M059J (cell line): ENCODE results near the gene LOXL1. TPM values are rescaled to one million over a fixed set of nuclear protein-coding genes. Genes with fewer than 3 reads are reported as not detected.
"Not testable (repeated sequence)": the region's sequence is repeated elsewhere in the genome, so short reads cannot be mapped to it uniquely, and the experiment has no call there.

Source experiments
- DNase-seq: peaks from one replicate; pipeline ENCODE4 v3.0.0-alpha.2; 2012; ENCODE audit warnings: low read depth
- total RNA-seq: library from RNA; depleted of rRNA; stranded (reverse); fragments of >200 nt; shearing (Covaris generic); gene quantifications from 2 replicates; pipeline ENCODE4 v1.2.3, GENCODE V29; 2014

Gene LOXL1
- total RNA-seq, 1 experiment from 2014 or later: 189 TPM

DNA sequence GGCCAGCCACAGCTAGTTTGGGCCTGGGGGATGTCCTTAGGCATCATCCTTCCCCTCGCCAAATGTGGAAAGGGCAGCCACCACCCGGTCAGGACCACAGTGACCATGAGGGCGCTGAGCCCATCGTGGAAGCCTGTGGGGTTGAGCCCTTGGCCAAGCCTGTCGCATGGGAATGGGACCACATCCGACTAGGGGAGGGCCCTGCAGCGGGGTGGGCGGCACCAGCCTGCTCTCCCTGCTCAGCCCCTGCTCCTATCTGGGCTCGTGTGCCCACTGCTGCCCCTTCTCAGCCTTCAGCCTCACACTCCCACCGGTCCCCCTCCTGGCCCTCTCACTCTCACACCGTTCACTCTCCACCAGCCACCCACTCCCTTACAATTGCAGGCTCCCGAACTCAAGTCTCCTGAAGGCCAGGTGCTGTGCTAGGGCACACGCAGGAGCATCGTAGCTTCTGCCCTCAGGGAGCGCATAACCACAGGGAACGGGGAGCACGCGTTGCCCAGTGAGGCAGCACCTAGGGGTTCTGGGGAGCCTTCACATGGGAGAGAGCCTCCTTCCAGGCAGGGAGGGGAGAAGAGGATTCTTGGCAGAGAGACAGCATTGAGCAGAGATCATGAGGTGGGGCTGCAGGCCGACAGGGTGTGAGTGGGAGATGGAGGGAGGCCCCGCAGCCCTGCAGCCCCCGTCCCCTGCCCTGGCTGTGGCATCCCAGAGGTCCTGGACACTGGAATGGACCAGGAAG lies 26.1 kb downstream of the LOXL1 start:
- DNase-seq: no peak

DNA sequence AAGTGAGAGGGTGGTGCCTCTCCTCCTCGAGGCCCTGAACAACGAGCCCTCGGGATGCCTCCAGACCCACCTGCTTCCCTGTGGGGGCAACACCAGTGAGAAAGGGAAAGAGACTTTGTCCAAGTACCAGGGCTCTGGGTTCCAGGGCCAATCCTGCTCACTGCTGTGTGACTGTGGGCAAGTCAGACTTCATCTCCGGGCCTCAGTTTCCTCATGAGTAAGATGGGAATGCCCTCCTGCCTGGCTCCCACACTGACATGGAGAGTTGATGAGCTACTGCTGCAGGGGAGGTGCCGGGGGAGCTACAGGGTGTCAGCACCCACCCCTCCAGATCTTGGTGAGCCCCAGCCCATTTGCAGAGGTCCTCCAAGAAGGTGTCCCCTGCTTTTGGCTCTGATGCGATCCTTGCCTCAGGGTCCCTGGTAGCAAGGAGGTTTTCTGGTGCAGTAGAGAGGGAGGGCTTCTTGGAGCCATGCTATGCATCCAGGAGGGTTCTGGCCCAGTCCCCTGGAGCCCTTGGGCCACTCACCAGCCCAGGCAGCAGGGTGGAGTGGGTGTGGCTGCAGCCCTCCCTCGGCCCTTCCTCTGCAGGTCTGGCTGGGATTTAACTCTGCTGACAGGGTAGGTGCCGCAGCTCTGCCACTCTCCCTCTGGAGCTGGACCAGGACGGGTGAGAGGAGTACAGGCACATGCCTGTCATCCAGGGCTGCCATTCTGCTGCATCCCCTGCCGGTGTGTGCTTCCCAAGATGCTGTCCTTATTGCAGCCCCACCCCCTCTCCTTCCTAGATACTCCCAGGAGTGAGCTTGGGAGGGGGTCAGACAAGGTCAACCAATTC lies 26.9 kb downstream of the LOXL1 start:
- DNase-seq: no peak

DNA sequence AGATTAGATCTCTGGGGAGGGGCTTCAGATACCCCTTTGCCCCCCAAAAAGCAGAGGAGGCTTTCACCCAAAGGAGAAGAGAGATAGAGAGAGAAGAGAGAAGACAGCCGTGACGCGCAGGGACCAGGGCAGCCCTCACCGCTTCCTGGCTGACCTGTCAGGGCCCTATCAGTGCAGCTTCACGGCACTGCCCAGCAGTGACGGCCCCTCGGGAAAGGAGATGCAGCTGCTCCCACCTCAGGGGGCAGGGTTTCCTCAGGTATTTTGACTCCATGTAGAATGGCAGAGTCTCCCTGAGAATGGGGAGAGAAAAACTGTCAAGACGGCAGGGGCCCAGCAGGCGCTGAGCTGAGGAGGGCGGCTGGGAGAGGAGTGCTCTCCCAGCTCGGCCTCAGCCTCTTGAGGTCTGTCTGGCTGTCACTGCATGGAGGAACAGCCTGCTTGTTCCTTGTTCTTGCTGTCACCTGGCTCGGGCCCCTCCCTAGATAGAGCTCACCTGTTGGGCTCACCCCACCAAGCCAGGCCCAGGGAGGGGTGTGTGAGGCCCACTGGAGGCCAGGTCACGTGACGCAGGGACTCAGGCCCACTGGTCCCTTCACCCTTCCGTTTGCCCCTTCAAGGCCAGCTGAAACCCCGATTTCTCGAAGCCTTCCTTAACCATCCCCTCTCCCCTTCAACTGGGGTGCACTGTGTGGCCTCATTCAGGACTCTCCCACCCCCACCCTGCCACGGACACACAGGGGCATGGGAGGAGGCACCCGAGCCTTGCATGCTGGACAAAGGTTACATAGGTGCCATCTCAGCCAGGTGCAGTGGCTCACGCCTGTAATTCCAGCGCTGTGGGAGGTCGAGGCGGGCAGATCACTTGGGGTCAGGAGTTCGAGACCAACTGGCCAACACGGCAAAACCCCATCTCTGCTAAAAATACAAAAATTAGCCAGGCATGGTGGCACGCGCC lies 28.2 kb downstream of the LOXL1 start:
- DNase-seq: no peak

- DNase-seq: no peak
These were observed 29.1 kb downstream of the LOXL1 start for GRCh38 chr15:73955326-73955725.

DNA sequence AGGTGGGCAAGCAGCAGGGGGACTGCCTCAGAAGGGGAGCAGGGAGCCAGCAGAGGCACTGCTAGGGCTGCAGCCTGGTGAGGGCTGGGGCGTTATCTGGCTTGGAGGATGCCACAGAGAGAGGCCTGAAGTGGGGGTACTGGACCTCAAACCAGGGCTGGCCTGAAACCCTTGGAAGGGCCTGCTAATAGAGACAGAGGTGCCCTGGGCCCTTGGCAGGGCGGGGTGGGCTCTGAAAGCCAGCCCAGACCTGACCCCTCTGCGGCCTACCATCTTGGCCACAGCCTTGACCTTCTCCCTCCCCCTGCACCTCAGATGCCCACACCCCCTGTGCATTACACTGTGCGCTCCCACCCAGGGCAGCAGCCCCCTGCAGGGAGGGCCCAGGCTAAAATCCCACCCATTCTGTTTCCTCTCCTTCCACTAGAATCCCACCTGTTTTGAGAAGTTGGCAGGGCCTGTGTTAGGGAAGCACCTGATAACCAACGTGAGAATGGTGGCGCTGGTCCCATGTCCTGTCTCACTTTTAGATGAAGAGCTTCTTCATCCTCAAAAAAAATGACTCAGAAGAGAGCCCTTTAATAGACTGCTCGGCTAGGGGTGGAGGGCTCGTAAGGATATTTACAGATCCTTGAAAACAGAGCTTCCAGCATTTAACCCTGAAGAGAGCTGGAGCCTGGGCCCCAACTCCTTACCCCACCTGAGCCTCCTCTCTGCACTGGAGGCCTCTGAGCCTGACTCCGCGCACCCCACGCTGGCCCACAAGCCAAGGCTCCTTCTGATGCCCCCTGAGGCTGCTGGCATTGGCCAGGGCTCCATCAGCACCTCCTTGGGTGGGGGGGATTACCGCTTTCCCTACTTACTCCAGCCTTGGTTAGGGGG lies 29.8 kb downstream of the LOXL1 start:
- DNase-seq: peak; percentile 28

GRCh38 chr15:73956743-73957135 lies 30.5 kb downstream of the LOXL1 start:
- DNase-seq: peak; percentile 98

GRCh38 chr15:73957276-73957675 lies 31.0 kb downstream of the LOXL1 start:
- peak; percentile 65 for DNase-seq

- DNase-seq: no peak
These were observed 31.5 kb downstream of the LOXL1 start for GRCh38 chr15:73957785-73958184.

DNA sequence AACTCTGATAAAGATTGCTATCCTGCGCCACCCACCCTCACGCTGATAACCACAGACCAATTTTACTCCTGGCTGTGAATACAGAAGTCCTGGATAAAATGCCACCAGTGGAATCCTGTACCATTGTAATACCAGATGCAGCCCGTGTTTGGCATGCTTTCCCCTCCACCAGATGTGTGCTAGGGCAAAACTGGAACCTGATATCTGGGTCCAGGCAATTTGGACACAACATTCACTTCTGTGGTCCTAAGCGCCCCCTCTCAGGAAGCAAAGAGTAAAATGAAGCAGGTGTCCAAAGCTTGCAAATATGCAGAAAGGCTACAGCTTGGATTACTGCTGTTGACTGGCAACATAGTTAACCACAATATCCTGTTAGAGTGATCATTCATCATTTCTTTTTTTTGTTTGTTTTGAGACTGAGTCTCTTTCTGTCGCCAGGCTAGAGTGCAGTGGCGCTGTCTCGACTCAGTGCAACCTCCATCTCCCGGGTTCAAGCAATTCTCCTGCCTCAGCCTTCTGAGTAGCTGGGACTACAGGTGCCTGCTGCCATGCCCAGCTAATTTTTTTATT lies 32.8 kb downstream of the LOXL1 start:
- peak; percentile 74 for DNase-seq

DNA sequence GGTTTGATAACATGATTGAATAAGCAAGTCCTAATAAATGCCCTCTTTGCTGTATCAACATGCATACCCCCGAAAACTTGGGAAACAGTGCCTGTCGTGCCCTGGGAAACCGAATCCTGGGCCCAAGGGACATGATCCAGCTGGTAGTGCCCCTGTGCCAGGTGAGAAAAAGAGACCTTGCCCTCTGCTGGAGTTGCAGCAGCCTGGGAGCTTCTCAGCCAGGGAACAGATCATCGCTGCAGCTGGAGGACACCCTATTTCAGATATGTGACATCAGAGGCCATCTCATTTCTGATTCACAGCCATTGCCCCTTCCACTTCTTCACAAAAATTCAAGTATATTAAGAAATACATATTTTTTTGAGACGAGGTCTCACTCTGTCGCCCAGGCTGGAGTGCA lies 33.5 kb downstream of the LOXL1 start:
- DNase-seq: no peak

DNA sequence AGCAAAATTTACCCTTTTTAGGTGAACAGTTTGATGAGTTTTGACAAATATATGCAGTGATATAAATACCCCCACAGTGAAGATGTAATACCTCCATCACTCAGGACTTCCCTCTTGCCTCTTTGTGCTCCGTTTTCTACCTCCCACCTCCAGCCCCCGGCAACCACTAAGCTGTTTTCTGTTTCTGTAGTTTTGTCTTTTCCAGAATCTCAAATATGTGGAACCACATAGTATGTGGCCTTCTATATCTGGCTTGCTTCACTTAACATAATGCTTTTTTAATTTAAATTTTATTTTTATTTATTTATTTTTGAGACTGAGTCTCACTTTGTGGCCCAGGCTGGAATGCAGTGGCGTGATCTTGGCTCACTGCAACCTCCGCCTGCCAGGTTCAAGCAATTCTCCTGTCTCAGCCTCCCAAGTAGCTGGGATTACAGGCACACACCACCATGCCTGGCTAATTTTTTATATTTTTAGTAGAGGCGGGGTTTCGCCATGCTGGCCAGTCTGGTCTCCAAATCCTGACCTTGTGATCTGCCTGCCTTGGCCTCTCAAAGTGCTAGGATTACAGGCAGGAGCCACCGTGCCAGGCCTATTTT lies 34.3 kb downstream of the LOXL1 start:
- DNase-seq: not testable (repeated sequence)

GRCh38 chr15:73962433-73962832 lies 36.2 kb downstream of the LOXL1 start:
- no peak for DNase-seq

- peak; percentile 76 for DNase-seq
These were observed 38.5 kb downstream of the LOXL1 start for GRCh38 chr15:73964736-73965093.

GRCh38 chr15:73965094-73965757 lies 39.0 kb downstream of the LOXL1 start:
- DNase-seq: no peak

DNA sequence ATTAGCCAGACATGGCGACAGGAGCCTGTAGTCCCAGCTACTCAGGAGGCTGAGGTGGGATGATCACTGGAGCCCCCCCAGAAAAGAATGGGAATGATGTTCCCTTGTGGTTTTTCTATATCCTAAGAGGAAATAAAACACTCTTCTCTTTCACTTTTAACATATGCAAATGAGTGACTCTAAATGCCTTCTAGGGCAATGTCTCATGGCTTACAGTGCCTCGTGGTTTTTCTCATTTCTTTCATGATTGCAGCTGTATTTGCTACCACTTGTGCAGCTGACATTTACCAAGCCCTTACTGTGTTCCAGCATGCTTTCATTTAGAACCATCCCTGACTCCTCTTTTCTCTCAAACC lies 39.5 kb downstream of the LOXL1 start:
- DNase-seq: peak; percentile 70

- no peak for DNase-seq
These were observed 42.2 kb downstream of the LOXL1 start for GRCh38 chr15:73968461-73968860.

DNA sequence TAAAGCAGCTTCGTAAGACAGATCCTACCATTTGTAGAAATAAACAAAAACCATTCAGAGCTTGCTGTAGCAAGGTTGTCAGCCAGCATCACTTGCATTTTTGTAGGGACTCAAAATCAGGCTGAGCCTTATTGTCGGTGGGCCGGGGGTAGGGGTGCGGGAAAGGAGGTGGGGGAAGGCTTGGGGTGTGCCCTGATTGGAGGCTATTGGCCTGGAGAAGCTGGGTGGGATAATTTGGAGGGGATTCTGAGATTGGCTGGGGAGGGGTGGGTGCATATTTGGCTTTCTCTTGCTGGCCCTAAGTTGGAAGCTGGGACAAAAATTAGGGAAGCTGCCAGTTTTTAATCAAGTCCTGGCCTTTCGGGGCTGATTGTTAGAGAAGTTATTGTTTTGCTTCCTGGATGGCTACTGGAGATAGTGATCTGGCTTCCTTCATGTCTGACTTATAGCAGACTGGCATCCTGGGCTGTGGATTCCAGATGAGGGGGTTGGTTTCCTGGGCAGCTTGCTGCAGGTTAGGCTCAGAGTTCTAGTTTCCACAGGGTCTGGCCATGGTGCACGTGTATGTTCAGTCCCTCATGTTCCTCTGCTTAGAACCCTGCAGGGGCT lies 43.0 kb downstream of the LOXL1 start:
- DNase-seq: no peak

DNA sequence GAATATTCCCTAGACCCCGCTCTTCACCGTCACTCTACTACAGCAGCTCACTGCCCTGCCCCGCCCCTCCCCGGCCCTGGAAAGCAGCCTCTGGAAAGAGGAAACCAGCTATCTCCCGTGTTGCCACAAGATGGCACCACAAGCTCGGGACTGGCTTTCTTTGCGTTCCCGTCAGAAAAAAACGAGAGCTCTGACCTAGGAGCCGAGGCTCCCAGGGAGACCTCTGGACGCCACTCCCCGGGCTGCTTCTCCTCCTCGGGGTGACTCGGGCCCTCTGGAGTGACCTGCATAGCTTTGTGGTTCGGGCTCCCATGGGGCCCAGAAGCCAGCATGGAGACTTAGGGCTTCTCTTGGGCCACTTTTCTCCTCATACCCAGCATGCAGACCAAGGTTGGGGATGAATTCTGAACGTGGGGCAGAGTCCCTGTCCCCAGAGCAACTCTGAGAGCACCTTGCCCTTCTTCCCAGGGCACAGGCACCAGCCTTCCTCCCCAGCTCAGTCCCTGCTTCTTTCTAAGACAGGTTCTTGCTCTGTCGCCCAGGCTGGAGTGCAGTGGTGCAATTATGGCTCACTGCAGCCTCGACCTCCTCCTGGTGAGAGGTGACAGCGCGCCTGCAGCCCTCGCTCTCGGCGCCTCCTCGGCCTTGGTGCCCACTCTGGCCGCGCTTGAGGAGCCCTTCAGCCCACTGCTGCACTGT lies 46.9 kb downstream of the LOXL1 start:
- DNase-seq: peak; percentile 80
